ENCODE results near the gene RDH11.
"Not testable (repeated sequence)": the region's sequence is repeated elsewhere in the genome, so short reads cannot be mapped to it uniquely, and the experiment has no call there.

Gene RDH11

DNA sequence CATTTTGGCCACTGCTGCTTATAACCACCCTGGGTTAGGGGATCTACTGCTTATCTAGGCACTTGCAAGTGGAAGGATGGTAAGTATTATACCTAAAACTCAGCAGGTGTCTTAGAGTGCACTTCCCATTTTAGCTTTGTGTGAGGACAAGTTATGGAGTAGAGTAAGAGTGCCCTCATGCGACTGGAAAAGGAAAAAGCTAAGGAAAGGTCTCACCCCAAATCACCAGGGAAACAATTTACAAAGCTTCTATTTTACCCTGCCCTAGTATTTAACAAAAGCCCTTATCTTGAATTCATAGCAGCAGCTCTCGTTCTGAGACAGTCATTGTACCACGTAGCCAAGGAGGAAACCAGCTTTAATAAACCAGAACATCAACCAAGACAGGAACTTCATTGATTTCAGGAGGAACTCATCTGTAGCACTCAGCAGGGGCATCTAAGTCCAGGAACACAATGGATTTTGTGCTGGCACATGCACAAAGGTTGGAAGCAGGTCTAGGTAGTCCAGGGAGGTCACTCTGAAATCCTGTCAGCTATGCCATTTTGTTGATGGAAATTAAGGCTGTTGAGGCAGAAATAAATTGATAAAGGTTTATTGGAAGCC is 9.0 kb upstream of the RDH11 start:
- peak; percentile 62 for DNase-seq (ENCODE audit: low spot score)

DNA sequence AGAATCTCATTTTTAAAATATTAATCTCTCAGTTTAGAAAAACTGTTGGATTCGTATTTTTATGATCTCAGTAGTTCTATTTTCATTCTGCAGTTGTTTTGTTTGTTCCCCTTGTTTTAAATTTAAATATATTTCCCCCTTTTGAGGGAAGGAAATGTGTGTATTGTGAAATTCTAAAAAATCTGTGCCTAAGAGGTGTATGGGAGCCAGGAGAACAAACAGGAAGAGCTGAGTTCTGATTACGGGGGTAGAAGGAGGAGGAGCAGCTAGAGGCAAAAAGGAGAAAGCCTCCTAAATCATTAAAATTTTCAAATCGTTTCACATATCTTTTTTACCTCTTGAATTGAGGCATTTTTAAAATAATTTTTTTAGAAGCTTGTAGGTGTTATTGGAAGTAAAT is 8.4 kb upstream of the RDH11 start:
- no peak for DNase-seq (ENCODE audit: low spot score)

DNA sequence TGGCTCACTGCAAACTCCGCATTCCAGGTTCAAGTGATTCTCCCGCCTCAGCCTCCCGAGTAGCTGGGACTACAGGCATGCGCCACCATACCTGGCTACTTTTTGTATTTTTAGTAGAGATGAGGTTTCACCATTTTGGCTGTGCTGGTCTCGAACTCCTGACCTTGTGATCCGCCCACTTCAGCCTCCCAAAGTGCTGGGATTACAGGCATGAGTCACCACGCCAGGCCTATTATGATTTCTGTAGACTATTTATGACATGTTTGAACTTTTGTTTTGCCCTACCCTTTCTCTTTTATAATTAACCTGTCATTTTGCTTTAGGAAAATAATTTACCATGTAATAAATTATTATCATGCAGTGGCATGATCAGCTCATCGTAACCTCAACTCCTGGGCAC is 5.9 kb upstream of the RDH11 start, which contains the start of gene RDH12:
Gene RDH12, plus strand, starts transcription at position 395 of the 400 bp plus-strand sequence. CDS start 20,757 bp downstream, outside the sequence.
- not testable (repeated sequence) for DNase-seq (ENCODE audit: low spot score)

DNA sequence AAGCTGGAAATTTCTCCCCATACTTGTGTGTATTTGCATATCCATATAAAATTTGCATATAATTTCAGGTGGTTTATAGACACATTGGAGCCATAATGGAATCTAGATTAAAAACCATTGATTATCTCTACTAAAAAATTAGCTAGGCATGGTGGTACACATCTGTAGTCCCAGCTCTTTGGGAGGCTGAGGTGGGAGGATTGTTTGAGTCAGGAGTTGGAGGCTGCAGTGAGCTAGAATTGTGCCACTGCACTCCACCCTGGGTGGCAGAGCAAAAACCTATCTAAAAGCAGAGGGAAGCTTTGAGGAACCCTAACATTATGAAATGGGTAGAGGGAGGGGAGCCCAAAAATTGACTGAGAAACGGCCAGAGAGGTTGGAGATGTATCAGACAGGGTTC is 2.6 kb upstream of the RDH11 start:
- no peak for DNase-seq (ENCODE audit: low spot score)

DNA sequence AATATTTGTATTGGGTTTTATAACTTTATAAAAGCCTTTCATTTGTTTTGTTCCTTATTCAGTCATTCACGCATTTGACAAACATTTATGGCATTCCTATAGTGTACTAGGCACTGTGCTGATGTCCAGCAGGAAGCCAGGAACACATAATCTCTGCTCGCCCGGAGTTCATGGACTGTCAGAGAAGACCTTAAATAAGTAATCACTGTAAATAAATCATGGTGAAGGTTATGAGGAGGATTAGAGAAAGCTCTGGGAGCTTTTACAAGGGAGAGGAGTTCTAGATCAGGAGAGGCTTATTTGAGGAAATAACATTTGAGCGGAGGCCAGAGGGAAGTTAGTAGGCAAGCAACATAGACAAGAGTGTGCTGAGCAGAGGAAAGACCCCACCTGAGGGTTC is 1.4 kb upstream of the RDH11 start:
- DNase-seq (ENCODE audit: low spot score) = no peak

DNA sequence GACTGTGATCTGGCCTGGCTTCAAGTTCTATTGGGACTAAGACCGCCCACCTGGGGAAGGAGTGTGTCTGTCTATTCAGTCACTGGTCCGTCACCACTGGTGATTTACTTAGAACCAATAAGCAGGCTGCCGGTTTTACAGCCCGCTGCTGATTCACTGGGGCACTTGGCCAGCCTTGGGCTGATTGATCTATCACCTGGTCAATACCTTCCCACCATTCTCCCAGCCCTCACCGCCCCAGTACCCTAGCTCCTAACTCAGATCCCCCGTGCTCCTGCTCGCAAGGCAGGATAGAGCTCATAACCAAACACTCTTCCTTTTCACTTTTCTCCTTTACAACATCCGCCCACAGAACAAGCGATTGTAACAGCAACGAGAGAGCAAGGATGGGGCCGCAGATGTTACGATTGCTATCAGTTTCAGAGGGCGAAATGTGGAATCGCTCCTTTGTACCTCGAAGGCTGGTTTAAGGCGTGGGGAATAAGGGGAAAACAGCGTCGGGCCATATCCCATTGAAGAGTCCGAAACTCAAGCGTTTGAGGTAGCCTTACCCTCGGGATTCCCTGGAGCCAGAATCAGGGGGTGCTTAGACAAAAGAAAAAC is 672 bp downstream of the RDH11 start:
- DNase-seq (ENCODE audit: low spot score) = peak; percentile 64

DNA sequence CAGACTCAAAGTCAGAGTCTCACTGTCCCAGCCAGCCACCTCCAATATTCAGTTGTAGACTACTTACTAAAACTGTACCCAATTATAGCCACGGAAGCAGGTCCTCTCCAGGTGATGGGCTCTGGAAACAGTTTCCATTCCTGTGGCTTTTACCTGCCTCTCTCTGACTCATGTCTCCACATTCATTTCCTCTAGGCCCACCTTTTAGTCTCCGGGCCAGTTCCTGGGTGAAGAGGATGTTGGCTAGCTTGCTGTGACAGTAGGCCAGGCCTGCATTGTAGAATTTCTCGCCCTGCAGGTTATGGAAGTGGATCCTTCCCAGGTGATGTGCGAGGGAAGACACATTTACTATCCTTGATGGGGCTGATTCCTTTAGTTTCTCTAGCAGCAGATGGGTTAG is 5.6 kb downstream of the RDH11 start:
- DNase-seq (ENCODE audit: low spot score) = no peak

DNA sequence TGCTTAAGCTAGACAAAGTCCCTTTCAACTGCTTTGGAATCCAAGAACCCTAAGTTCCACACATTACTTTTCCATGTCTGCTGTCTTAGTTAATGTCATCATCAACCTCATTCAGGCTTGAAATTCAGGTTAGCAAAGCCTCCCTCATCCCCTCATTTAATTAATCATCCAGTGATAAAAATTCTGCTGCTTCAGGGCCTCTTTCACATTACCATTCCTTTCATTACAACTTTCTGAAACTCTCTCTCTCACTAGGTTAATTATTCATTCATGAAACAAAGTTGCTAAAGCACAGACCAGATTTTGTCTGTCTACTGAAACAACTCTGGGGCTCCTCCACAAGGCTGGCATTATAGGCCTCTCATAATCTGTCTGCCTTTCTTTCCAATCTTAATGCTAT is 11.7 kb downstream of the RDH11 start:
- DNase-seq (ENCODE audit: low spot score) = no peak

DNA sequence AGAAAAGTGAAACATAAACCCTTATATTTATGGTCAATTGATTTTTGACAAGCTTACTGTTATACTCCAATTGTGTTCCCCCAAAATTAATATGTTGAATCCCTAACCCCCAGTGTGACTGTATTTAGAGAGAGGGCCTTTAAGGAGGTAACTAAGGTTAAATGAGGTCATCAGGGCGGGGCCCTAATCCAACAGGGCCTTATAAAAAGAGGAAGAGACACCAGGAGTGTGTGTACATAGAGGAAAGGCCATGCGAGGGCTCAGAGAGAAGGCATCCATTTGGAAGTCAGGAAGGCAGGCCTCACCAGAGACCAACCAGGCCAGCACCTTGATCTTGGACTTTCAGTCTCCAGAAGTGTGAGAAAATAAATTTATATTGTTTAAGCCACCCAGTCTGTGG is 14.6 kb downstream of the RDH11 start:
- DNase-seq (ENCODE audit: low spot score) = no peak

DNA sequence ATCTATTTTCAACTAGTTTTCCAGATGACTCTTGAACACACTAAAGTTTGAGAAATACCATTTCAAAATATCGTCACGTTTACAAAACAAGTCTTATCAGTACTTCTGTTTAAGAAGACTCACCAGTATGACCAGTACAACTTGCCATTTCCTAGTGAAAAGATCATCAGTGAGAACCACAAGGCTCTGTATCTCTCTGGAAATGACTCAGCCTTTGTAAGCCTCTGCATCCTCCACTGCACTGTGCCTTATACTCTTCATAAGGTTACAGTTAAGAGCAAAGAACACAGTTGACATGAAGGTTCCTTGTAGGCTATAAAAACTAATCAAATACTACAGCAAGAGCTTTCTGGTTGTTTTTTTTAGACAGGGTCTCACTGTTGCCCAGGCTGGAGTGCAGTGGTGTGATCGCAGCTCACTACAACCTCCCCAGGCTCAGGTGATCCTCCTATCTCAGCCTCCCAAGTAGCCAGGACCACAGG is 15.4 kb downstream of the RDH11 start:
- DNase-seq (ENCODE audit: low spot score) = peak; percentile 22

DNA sequence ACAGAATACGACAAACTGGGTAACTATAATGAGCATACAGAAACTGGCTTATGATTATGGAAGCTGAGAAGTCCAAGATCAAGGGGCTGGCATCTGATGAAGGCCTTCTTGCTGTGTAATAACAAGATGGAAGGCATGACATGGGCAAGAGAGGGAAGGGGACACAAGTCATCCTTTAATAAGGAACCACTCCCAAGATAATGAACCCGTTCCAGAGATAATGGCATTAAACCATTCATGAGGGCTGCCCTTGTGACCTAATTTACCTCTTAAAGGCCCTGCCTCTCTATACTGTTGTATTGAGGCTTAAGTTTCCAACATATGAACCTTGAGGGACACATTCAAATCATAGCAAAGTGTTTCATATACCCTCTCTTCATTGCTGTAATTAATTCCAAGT is 16.6 kb downstream of the RDH11 start:
- no peak for DNase-seq (ENCODE audit: low spot score)

DNA sequence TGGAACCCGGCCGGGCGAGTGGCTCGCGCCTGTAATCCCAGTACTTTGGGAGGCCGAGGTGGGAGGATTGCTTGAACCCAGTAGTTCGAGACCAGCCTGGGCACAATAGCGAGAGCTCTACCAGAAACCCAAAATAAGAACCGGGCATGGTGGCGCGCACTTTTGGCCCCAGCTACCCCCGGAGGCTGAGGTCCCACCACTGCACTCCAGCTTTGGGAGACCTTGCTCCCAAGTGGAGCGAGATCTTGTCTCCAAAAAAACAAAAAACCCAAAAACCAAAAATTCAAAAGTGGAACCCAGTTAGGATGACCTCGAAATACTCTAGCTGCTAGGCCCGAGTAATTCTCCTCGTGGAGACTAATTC is 20.4 kb downstream of the RDH11 start:
- no peak for DNase-seq (ENCODE audit: low spot score)

DNA sequence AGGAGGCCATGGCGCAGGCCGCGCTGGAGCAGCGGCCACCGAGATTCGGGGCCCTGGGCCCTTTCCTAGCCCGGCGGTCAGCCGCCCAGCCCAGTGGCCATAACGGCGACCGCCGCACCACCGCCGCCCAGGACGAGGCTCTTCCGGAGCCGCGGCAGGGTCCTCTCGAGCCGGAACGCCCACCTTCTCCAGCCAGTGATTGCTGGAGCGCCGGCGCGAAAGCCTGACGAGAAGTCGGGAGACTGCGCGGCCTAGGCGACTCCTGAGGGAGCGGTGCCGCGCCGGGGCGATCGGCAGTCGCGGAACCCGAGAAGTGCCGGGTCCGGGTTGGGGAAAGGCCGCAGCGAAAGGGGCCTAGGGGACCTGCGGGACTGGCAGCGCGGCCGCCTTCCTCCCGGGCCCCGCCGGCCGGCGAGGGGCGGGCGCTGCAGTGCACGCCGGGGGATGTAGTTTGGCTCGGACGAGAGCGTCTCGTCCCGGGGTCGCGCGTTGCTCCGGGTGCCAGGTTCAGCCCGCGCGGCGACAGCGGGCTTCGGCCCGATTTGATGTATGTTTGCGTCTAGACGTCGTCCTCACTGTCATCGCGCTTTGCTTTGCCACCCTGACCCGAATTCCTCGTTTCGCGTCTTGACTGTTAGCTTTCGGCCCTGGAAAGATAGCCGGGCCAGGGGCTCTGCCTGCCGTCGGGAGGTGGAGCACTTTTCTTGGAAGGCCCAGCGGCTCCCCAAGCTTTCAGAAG is 20.9 kb downstream of the RDH11 start, which contains the start of gene VTI1B:
Gene VTI1B, minus strand, starts transcription at position 153 of the 739 bp plus-strand sequence. Its CDS starts 143 bp downstream, at position 10.
- peak; percentile 68 for DNase-seq (ENCODE audit: low spot score)

DNA sequence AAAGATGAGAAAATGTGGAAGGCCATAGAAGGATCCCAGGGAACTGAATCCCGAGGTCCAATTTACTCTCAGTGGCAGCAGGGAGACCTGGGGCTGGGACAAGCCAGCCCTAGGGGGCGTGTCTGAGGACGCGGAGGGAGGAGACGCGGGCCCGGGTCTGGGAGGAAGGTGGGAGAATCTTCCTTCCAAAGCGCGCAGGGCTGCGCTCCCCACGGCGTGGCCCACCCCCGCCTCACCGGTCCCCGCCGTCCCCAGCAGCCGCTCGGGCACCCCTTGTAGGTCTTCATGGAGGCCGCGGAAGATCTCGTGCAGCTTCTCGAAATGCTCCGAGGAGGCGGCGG is 21.5 kb downstream of the RDH11 start:
- peak; percentile 44 for DNase-seq (ENCODE audit: low spot score)

DNA sequence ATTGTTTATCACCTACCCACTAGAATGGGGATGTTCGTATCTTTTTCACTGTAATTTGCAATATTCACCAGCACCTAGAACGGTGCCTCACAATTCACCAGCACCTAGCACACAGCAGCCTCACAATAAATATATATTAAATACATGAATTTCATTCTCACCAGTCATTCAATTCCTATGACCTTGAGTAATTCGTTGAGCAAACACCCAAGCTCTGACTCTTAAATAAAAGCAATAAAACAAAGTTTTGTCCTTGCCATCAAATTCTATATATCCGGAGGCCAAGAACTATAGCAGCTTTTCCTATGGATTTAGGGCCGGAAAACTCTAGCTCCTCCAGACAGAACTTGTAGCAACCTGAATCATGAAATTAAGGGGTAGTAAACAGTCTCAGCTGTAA is 22.1 kb downstream of the RDH11 start:
- no peak for DNase-seq (ENCODE audit: low spot score)

DNA sequence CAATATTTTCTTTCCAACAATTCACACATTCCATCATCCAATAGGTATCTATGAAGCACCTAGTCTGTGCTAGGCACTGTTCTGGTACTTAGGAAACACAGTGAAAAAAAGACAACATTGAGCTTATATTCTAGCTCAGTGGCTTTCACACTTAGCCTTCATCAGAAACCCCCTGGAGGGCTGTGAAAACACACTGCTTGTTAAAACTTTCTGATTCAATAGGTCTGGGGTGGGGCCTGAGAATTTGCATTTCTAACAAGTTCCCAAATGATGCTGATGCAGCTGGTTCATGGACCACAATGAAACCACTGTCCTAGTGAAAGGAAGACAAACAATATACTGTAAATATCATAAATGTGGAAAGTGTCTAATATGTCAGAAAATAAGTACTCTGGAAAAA is 27.0 kb downstream of the RDH11 start:
- peak; percentile 31 for DNase-seq (ENCODE audit: low spot score)

DNA sequence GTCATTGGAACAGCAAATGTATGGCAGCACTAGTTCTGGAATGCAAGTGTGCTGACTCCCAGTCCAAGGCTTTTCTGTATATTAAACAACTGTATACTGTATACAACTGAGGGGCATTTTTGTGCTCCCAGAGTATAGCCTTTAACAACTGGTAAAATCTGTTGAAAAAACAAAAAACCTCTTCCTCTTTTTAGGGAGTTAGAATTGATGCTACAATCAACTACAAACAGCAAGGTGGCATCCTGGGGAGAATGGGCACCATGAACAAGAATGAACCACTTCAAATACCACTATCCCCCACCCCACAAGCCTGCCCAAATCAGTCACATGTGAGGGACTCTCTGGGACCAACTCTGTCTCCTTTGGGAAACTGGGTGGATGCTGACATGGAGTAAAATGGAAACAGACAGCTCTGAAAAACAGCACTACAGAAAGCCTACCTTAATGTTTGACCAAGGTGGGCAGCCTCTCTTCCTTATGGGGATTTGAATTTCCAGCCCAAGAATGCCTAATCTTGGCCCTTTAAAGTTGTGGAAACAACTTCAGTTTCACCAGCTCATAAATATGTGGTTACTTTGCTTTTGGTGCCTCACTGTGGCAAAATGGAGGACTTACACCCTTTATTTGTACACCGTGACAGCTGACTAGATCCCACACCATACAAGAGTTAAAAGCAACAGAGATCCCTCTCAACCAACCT is 28.7 kb downstream of the RDH11 start:
- DNase-seq (ENCODE audit: low spot score) = peak; percentile 60

DNA sequence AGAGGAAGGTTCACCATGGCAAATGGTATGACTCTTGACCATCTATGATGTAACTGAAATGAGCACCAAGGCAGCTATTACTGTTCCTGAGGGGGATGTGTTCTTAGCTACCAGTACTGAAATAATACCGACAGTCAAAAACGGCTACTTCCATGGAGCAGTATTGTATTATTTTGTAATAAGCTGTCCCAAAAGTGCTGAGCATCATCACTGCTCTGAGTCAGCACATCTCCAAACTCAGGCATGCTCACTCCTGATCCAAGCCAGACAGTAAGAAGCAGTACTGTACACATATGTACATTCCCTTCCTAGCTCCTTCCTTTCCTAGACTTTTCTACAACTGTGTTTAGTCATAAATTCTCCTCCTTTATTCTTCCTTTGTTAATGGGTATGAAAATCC is 29.7 kb downstream of the RDH11 start:
- no peak for DNase-seq (ENCODE audit: low spot score)

DNA sequence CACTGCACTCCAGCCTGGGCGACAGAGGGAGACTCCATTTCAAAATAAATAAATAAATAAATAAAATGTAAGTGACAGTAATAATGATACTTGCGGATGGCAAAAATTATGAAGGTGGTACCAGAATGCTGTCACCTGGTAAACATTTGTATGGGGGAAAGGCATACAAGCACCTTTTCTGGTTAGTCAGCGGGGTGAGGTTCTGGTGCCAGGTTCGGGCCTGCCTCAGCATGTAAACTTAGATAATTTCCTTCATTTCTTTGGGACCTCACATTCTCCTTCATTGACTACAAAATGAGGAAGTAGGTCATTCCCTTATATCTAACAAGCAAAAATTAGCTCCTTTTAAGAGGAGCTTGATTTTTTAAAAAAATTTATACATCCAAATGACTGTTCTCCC is 31.9 kb downstream of the RDH11 start:
- no peak for DNase-seq (ENCODE audit: low spot score)

DNA sequence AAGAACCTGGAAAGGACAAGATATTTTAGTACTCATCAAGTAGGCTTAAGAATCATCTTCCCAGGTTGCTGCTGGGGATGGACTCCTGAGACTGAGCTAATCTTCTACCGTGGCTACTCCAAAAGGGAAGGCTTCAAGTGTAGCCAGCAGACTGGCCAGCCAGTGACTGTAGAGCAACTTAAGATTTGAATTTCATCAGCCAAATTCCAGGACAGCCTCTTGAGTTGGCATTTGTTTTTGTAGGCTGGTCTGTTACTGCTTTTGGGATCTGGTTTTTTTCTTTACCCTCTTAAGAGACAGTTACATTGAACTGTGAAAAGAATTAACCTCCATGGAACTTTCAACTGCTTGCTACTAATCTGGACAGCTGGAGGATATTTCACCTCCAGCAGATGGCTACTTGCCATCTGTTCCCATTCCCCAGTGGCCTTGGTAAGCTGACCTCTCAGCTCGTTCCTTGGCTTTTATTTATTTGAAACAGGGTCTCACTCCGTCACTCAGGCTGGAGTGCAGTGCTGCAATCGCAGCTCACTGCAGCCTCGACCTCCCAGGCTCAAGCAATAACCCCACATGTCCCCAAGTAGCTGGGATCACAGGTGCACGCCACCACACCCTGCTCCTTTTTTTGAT is 41.8 kb downstream of the RDH11 start:
- DNase-seq (ENCODE audit: low spot score) = no peak

DNA sequence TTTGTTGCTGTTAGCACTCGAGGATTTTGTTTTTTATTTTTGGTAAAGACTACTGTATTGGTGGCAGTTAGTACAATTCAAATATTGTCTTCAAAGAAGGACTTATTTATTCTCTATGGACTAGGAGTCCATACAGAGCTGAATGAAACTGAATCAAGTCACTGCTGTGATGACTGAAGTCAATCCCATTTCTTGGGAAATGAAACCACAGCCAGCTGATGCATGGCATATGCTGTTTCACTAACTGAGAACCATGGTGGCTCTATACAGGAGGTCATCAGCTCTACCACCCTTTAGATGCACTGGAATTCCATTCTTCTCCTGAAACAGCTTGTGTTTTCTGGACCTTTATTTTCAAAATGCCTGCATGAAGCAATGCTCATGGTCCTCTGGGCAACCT is 43.4 kb downstream of the RDH11 start:
- no peak for DNase-seq (ENCODE audit: low spot score)

DNA sequence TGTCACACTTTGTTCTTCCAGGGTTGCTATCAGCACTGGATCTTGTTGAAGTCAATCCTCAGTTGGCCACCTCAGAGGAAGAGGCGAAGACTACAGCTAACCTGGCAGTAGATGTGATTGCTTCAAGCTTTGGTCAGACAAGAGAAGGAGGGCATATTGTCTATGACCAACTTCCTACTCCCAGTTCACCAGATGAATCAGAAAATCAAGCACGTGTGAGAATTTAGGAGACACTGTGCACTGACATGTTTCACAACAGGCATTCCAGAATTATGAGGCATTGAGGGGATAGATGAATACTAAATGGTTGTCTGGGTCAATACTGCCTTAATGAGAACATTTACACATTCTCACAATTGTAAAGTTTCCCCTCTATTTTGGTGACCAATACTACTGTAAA is 44.9 kb downstream of the RDH11 start:
- no peak for DNase-seq (ENCODE audit: low spot score)

Measured in CD4-positive, alpha-beta T cell treated with Interleukin-15 for 4 hours (primary cell).